Astrocyte of the hippocampus (primary cell): ENCODE results near the gene SCGB1C2.

Source experiments
- DNase-seq: peaks from one replicate; pipeline ENCODE4 v3.0.0; 2011; ENCODE audit warnings: low read depth, low spot score

SCGB1C2 gene

DNA sequence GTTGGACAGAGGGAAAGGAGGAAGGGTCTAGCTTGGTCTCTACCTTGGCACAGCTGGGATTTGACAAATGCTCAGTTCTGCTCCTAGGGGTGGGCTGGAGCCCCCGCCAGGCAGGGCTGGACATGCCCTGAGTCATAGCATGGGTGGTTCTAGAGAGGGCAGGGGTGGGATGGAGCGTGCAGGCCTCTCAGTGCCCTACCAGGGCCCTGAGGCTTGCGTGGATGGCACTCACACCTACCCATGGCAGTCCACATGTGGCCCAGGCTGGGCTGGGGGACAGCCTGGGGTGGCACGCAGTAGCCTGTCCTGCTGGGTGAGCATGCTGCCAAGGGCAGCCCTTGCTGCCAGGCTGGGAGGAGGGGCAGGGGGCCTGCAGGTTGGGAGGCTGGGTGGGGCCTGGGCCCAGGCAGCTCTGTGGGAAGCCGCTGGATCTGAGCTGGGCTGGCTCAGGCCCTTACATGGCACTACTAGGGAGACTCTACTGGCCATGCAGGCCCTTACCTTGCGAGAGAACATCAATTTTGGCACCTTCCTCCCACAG, 32.8 kb downstream of the SCGB1C2 start:
- DNase-seq, result no peak

DNA sequence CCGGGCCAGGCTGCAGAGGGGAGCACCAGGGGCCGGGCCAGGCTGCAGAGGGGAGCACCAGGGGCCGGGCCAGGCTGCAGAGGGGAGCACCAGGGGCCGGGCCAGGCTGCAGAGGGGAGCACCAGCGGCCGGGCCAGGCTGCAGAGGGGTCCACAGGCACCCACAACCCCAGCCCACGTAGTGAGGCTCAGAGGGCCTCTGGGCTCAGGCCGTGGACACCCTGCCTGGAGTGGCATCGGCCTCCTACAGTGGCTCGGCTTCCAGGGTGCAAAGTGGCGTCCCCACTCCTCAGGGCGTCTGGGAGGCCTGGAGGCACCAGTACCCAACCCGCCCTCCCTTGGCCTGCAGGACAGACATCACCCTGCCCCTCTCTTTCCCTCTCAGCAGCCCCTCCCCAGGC, 34.5 kb downstream of the SCGB1C2 start:
- no peak for DNase-seq

DNA sequence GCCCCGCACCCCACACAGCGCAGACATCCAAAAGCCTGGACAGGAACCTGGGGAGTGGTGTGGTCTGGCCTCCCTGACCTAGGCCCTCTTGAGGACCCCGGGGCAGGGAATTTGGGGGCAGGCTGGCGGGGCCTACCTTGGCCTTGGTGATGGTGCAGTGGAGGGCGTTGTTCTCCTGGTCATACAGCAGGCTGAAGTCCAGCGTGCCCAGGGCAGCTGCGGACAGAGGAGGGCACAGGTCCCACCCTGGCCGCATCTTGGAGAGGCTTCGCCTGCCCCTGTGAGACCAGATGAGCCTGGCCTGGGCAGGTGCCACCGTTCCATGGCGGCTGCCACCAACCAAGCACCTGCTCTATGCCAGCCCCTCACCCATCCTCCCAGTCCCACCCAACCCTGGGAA, 35.0 kb downstream of the SCGB1C2 start:
- no peak for DNase-seq

DNA sequence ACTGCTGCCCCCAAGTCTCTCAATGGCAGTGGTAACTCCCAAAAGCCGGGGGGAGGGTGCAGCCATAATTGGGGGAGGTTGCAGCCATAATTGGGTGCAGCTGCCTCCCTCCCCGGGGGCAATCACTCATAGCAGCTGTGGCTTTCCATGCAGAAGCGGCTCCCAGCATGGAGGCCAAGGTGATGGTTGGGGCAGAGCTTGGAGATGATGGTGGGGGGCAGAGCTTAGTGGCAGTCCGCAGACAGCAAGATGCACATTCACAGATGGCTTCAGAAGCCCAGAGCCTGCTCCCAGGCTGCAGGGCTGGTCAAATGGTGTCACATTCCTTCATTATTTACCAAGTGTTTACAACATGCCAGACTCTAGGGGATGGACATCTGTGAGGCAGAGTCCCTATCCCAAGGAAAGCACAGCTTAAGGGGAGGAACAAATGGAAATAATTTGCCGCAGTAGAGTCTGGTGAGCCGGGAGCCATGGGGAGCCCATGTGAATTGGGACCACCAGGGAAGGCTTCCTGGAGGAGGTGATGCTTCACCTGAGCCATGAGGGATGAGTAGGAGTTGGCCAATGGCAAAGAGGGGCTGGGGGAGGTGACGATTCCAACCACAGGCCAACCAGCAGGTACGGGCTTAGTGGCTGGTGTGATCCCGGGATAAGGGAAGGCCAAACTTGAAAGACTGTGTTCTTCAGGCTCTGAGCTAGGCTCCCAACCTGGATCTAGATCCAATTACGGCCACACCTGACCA, 36.0 kb downstream of the SCGB1C2 start:
- DNase-seq, result no peak

DNA sequence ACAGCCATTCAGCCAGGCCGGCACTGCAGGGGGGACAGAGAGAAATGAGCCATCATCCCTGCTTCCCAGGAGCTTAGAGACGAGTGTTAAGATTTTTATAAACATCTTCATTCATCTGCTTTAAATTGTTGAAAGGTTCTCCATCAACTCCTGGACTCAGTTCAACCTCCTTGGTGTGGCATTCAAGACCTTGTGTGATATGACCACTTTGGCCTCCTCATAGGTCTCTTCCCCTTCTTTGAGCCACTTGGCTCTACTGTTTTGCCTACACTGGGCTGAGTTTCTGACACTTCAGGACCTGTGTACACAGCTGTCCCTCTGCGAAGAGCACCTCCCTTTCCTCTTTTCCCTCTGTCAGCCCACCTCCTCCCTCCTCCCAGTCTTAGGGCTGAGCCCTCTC, 39.8 kb downstream of the SCGB1C2 start:
- DNase-seq, result no peak

DNA sequence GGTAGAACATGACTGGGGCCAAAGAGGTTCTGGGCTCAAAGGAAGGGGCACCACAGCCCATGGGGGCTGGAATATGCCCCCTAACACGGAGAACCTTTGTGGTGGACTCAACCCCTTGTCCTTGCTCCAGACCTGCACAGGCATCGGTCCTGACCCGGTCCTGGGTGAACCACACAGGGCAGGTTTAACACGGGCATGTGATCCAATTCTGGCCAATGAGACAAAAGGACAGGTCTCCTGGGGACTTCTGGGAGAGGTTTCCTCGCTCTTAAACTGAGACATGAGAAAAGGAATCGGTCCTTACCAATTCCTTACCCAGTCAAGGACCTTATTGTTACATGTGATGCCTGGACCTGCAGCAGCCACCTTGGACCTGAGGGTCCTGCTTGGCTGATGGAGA, 40.4 kb downstream of the SCGB1C2 start:
- no peak for DNase-seq

DNA sequence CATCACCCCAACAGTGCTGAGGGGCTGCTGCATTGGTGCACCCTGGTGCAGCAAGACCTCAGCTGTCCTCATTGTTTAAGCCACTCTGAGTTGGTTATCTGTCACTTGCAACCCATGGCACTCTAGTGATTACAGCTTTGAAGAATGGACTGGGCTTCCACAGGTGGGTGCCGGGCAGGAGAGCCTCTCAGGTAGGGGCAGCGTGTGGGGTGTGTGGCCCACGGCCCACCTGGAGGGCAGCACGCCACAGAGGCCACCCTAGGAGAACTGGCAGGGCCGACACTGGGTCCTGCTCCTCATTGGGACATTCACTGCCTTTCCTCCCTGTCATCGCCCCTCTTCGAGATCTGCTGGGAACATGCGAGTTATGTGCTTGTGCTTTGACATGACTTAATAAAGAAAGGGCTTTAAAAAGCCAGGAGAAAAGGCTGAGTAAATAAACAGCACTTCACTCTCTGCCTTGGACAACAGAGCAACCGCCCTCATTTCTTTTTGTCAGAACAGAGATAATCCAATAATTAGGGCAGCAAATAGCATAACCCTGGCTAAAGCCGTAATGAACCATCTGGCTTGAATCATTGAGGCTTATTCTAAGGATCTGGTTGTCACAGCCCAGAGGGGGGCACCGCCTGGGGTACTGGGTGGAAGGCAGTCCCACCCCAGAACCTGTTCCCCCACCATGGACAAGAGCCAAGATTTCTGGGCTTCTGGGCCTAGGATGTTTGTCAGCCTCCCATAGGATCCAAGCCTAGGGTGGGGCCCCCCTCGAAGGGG, 41.1 kb downstream of the SCGB1C2 start:
- DNase-seq, result no peak

DNA sequence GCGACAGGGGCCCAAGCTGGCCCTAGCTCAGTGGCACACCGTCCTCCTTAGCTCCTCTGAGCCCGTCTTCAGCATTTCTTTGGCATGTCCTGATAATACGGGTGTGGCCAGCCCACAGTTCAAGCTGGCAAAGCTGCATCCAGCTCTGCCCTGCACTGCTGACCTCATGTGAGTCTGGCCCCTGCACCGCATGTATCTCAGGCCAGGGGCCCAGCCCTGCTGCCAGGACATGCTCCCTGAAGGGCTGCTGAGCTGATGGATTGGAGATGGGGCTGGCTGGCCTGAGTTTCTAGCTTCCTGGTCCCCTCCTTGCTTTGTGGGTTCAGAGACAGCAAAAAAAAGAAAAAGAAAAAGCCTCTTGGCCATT, 41.7 kb downstream of the SCGB1C2 start:
- no peak for DNase-seq

DNA sequence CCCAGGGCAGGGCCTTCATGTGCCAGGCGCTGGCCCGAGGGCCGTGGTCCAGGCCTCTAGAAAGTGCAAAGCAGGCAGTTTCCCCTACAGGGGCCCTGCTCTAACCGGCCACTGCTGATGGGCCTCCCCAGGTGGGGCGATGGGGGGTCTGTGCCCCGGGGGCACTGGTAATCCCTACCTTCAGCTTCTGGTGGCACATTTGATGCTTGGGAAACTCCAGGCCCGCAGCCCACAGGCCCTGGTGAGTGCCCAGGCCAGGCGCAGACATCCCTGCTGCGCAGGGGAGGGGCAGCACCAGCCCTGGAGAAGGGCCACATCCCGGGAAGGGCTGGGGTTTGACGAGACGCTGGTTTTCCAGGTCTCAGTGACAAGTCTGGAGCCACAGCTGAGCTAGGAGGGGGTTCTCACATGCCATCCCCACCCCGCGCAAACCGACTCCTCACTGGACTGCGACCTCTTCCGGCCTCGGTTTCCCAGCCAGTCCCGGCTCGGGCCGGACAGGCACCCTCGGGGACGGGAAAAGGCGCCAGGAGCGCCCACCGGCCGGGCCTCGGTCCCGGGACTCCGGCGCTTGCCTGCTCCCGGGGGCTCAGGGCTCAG, 42.5 kb downstream of the SCGB1C2 start:
- no peak for DNase-seq

DNA sequence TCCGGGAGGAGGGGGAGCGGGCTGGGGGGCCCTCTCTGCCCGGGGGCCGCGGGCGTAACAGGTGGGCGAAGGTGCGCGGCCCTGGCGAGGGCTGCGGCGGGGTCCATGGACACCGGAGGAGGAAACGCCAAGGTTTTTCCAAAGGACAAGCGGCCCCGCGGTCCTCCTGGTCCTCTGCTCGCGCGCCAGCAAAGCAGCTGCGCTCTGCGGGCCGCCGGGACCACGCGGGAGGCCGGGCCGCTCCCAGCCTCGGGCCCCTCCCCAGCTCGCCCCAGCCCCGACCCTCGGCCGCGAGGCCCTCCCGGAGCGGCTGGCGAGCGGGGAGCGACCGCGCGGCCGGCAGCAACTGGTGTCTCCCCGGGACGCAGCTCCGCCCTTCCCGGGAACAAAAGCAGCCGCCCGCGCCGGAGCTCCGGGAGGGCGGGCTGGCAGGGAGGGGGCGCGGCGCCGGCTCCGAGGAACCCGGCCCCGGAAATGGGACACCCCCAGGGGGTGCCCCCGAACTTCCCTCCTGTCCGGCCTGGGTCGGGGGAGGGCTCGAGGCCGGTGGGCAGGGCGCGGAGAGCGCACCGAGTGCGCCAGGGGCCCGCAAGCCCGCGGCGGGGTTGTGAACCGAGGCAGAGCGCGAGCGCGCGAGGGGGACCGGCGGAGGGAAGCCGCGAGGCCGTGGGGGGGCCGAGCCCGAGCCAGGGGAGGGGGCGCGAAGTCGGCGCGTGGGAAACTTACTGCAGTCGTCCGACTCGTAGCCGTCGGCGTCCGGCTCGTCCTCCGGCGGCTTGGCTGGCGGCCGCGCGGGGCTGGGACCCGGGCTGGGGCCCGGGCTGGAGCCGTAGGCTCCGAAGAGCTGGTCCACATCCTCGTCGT, 43.2 kb downstream of the SCGB1C2 start:
- peak; percentile 23 for DNase-seq

DNA sequence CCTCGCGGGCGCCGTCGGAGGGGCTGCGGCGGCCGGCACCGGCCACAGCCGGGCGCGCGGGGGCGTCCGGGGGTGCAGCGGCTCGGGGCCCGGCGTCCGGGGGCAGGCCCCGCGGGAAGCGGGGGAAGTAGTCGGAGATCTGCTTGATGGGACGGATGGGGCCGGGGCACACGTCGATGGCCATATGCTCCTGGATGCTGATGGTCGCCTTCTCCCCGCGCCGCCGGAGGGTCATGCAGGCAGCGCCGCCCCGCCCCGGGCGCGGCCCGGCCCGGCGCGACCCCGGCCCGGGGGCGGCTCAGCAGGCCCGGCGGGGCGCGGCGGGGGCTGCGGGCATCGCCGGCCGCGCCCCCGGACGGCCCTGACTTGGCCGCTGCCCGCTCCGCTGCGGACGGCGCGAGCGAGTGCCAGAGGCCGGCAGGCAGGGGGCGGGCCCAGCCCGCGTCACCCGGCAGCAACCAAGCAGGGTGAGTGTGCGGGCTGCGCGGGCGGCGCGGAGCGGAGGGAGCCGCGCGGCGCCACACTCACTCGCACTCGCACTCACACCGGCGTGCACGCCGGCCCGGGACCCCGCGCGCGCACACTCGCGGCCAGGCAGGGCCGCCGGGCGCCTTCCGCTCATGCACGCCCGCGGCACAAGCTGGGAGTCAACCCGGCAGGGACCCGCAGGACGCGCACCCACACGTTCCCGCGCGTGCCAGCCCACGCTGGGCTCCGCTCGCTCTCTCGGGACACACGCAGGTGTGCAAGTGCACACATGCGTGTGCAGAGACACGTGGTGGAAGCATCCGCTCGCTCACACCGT, 44.1 kb downstream of the SCGB1C2 start, which contains the start of gene DOC2B:
Gene DOC2B, minus strand, starts transcription at position 406 of the 805 bp plus-strand sequence. Its CDS starts 171 bp downstream, at position 235.
- DNase-seq, result peak; percentile 62

DNA sequence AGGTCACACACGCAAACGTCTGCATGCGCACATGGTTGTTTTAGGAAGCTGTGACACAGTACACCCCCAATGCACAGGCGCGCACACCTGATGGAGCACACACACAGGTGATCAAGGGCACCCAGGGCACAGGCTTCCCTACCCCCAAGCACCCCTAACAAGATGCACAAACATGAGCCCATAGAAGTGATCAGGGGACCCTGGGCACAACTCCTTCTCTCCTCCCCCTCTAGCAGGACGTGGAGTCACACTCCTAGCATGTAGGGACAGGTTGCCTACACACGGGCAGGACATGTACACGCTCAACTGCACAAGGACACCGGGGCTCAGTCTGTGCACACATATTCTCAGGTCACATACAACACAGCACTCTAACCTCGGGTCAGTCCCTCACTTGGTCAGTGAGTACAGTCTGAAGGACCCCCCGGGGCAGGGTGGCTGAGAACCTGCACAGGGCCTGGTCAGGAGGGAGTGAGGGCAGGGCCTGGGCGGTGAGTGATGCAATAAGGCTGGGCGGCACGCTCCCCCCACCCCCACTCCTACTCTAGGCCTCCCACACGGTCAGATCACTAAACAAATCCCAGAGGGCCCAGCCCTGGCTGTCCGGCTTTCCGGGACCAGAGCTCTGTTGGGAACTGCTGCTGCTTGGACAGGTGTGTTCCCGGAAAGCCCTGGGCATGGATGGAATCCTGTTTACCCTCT, 44.8 kb downstream of the SCGB1C2 start:
- DNase-seq, result no peak

DNA sequence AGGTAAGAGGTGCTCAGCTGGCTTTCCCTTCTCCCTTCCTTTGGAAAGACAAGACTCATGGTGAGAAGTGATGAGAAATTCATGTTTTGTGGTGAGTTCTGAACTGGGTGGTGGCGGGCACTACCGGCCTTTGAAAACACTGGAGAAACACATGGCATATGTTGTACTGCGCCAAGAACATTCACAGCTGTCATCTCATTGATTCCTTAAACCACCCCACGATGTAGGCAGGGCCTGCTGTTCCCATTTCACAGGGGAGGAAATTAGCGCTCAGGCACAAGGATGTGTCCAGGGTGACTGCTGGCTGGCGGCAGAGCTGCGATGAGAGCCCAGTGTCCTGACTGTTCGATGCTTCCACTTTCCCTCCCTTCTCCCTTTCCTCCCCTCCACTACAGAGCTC, 45.7 kb downstream of the SCGB1C2 start:
- no peak for DNase-seq

DNA sequence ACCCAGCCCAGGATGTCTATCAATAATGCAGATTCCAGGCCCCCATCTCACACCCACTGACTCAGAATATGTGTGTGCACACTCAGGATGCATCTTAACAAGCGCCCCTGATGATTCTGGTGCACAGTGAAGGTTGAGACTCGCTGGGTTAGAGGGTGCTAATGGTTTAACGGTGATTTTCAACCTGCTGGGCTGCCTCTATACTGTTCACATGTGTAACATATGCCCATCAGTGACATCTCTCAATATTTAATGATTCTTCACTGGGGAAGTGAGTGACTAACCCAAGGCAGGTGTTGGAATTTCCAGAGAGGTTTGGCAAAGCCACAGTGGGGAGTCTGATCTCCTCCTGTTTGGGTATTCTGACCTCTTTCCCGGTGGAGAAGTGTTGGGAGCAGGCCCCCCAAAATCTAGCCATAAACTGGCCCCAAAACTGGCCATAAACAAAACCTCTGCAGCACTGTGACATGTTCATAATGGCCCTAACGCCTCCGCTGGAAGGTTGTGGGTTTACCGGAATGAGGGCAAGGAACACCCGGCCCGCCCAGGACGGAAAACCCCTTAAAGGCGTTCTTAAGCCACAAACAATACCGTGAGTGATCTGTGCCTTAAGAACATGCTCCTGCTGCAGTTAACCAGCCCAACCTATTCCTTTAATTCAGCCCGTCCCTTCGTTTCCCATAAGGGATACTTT, 48.2 kb downstream of the SCGB1C2 start:
- DNase-seq, result peak; percentile 31

DNA sequence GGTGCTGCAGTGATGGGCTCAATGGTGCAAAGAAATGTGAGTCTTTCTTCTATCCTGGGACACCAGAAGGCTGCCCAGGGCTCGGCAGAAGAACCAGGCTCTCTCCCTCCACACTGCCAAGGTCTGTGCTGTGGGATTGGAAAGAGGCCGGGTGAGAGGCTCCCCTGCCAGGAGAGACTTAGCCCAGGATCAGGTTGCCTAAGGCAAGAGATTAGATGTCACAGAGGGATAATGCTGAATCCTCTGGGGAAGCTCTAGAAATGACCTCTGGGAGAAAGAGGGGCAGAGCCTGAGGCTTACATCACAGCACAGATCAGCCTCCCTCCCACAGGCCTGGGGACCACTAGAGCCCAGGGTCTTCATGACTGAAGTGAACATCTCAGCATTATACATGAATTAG, 49.8 kb downstream of the SCGB1C2 start:
- no peak for DNase-seq
